Keratinocyte (primary cell): ENCODE measurements around the gene RASSF1. TPM values are rescaled to one million over a fixed set of nuclear protein-coding genes. Genes with fewer than 3 reads are reported as not detected.

ENCODE experiments used
- DNase-seq: peaks from one replicate; pipeline ENCODE4 v3.0.0-alpha.2; 2011; ENCODE audit warnings: low read depth, missing footprints, low spot score
- FAIRE-seq: peaks from 2 replicates; lab custom pipeline; 2011; peaks lifted over from hg19 to GRCh38; lab: Jason Lieb, UNC
- H2AFZ ChIP-seq: 2 replicates; pipeline ENCODE4 v1.6.0; 2012; ENCODE audit warnings: low read length, control low read depth, inconsistent platforms; ENCODE audit not compliant: control insufficient read depth
- H3K27ac ChIP-seq: 2 replicates; pipeline ENCODE4 v1.5.1; 2011; ENCODE audit warnings: low read length; ENCODE audit not compliant: control insufficient read depth, insufficient read depth
- H3K27me3 ChIP-seq: 3 replicates; pipeline ENCODE4 v1.6.0; 2011; ENCODE audit warnings: low read length; ENCODE audit not compliant: control insufficient read depth, insufficient read depth; ENCODE audit errors: extremely low read depth
- H3K36me3 ChIP-seq, 2 experiments: 2 replicates in 1 of 2; 3 replicates in 1 of 2; pipeline ENCODE4 v1.5.1; 2011; ENCODE audit warnings: low read length in 2 of 2, mild to moderate bottlenecking in 1 of 2; ENCODE audit not compliant: control insufficient read depth in 2 of 2, insufficient read depth in 2 of 2; ENCODE audit errors: extremely low read depth in 1 of 2
- H3K4me1 ChIP-seq: 3 replicates; pipeline ENCODE4 v1.5.1; 2011; ENCODE audit warnings: low read length; ENCODE audit not compliant: control insufficient read depth, insufficient read depth; ENCODE audit errors: extremely low read depth
- H3K4me2 ChIP-seq: 3 replicates; pipeline ENCODE4 v1.6.0; 2011; ENCODE audit warnings: low read depth, low read length; ENCODE audit not compliant: control insufficient read depth, insufficient read depth; ENCODE audit errors: extremely low read depth
- H3K4me3 ChIP-seq, 3 experiments: fragments of 200-600 bp in 1 of 3; sonication (generic) in 1 of 3; 2 replicates in 2 of 3; 3 replicates in 1 of 3; pipeline ENCODE4 v1.5.1; 2011 to 2016; ENCODE audit warnings: low read length in 3 of 3, mild to moderate bottlenecking in 3 of 3, control low read depth in 2 of 3, inconsistent platforms in 1 of 3, low read depth in 1 of 3, mixed read lengths in 1 of 3, mixed run types in 1 of 3, moderate library complexity in 1 of 3; ENCODE audit not compliant: control insufficient read depth in 2 of 3, insufficient read depth in 2 of 3; ENCODE audit errors: extremely low read depth in 1 of 3
- H3K79me2 ChIP-seq: 2 replicates; pipeline ENCODE4 v1.6.0; 2012; ENCODE audit warnings: low read length; ENCODE audit not compliant: control insufficient read depth, insufficient read depth
- H3K9ac ChIP-seq: 3 replicates; pipeline ENCODE4 v1.6.0; 2011; ENCODE audit warnings: low read length; ENCODE audit not compliant: control insufficient read depth, insufficient read depth; ENCODE audit errors: extremely low read depth
- H3K9me1 ChIP-seq: 3 replicates; pipeline ENCODE4 v1.6.0; 2011; ENCODE audit warnings: low read length; ENCODE audit not compliant: control insufficient read depth, insufficient read depth; ENCODE audit errors: extremely low read depth
- H3K9me3 ChIP-seq: 2 replicates; pipeline ENCODE4 v1.5.1; 2012; ENCODE audit warnings: low read depth, low read length; ENCODE audit not compliant: control insufficient read depth
- H4K20me1 ChIP-seq: 3 replicates; pipeline ENCODE4 v1.6.0; 2011; ENCODE audit warnings: low read length; ENCODE audit not compliant: control insufficient read depth, insufficient read depth; ENCODE audit errors: extremely low read depth
- EZH2 ChIP-seq: IDR thresholded peaks from one replicate; pipeline ENCODE4 v1.6.1; 2012; ENCODE audit warnings: inconsistent platforms, mild to moderate bottlenecking, low read length, moderate library complexity
- dilution Hi-C: fragments of 300-500 bp; cut with MboI; formaldehyde crosslinking; loops from one replicate; pipeline ENCODE4 v1.7.0; 2020; ENCODE audit warnings: low sequenced_read_pairs; ENCODE audit not compliant: extremely low pct_ligation_motif_present
- polyA plus RNA-seq, 5 experiments: library from polyadenylated mRNA; depleted of rRNA in 3 of 5; stranded (reverse) in 3 of 5; stranded (forward) in 1 of 5; unstranded in 1 of 5; fragments of >200 nt; gene quantifications; 1 replicate in 1 of 5; 2 replicates in 3 of 5; 3 replicates in 1 of 5; pipeline versions ENCODE4 v1.2.1 to v1.2.3, GENCODE V29; 2011 to 2012; ENCODE audit warnings: missing spikeins in 2 of 5, low read depth in 1 of 5, low replicate concordance in 1 of 5
- TF ChIP-seq, protein P1 (sequence below), 3 experiments: IDR thresholded peaks in 1 of 3; conservative IDR thresholded peaks in 1 of 3; optimal IDR thresholded peaks in 1 of 3; 2 replicates in 2 of 3; 3 replicates in 1 of 3; pipeline versions ENCODE3 to v1.5.1; 2011; ENCODE audit warnings: low read length in 3 of 3, mild to moderate bottlenecking in 3 of 3, moderate library complexity in 2 of 3, control low read depth in 1 of 3, inconsistent platforms in 1 of 3; ENCODE audit not compliant: insufficient read depth in 2 of 3; ENCODE audit errors: extremely low read depth in 1 of 3

The RASSF1 gene
- polyA plus RNA-seq, 1 donor (not counting 4 experiments of a cell fraction or from before 2014, with no cell fraction given): 28.5 TPM

DNA sequence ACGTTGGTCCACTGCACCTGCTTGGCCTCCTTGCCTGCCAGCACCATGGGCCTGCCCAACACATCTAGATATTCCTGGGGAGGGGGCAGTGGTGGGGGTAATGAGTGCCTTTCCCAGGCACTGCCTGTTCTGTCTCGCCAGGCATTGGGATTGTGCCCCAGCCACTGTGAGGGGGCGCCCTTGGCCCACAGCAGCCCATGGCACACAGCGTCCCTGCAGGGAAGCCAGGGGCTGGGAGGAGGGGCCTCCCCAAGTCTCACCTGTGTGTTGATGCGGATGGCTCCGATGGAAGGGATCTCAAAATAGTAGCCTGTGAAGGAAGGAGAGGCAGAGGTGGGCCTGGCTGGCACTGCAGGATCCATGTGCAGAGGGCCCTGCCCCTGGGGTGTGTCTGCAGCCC, 37.4 kb upstream of the RASSF1 start:
- Histone ChIP-seq H3K9me3 (no peaks in the 10 kb centered on the region), H4K20me1 (peaks cover 3% of the 10 kb centered on the region), H3K9me1 (no peaks in the 10 kb centered on the region), H3K4me3 (no peak overlapping the region), H3K4me2 (no peak overlapping the region), H3K4me1 (no peaks in the 10 kb centered on the region), H3K9ac (no peak overlapping the region), H3K79me2 (no peaks in the 10 kb centered on the region), H3K27ac (no peak overlapping the region), H3K27me3 (no peaks in the 10 kb centered on the region), H2AFZ (no peak overlapping the region), H3K36me3 (no peaks in the 10 kb centered on the region)
- dilution Hi-C loops: no loop called here
- FAIRE-seq (no peak), DNase-seq (no peak)
- no peak for TF ChIP-seq EZH2
- TF ChIP-seq, protein P1, sequence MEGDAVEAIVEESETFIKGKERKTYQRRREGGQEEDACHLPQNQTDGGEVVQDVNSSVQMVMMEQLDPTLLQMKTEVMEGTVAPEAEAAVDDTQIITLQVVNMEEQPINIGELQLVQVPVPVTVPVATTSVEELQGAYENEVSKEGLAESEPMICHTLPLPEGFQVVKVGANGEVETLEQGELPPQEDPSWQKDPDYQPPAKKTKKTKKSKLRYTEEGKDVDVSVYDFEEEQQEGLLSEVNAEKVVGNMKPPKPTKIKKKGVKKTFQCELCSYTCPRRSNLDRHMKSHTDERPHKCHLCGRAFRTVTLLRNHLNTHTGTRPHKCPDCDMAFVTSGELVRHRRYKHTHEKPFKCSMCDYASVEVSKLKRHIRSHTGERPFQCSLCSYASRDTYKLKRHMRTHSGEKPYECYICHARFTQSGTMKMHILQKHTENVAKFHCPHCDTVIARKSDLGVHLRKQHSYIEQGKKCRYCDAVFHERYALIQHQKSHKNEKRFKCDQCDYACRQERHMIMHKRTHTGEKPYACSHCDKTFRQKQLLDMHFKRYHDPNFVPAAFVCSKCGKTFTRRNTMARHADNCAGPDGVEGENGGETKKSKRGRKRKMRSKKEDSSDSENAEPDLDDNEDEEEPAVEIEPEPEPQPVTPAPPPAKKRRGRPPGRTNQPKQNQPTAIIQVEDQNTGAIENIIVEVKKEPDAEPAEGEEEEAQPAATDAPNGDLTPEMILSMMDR (optimal IDR thresholded peaks at IDR 0.05 in 1 of 3, IDR thresholded peaks at IDR 0.05 in 1 of 3, conservative IDR thresholded peaks at IDR 0.05 in 1 of 3; ENCODE audit: extremely low read depth in 1 of 3, insufficient read depth in 2 of 3, low read length in 3 of 3): peak in 1 of 3 experiments; percentile 15

DNA sequence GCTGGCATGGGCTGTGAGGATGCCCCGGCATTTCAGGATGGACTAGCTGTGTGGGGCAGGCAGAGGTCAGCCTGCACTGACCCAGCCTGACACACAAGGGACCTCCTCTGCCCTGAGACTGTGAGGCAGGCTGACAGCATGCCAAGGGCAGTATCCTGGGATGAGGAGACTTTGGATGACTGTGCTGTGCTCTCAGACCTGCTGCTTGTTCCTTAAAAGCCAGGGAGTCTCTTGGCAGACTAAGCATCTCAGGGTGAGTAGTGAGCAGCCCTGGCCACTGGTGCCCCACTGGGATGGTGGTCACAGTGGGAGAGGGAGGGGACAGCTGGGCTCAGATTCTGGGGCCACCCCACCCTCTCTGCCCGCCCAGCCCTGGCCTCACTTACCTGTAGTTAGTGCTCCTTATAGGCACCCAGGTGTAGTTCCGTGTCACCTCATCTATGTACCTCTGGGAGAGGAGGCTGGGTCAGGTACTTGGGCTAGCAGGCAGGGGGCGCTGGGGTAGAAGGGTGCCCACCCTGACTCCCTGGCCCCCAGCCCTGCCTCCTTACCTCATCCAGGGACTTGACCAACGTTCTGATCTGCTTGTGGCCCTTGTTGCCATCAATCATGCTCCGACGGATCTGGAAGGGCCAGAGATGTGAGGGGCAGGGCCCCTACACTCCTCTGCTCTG, 34.8 kb upstream of the RASSF1 start:
- Histone ChIP-seq H3K27me3 (peaks cover 10% of the 10 kb centered on the region), H3K9ac (no peak overlapping the region), H3K4me1 (no peaks in the 10 kb centered on the region), H4K20me1 (peaks cover 3% of the 10 kb centered on the region), H3K27ac (no peak overlapping the region), H3K4me3 (no peak overlapping the region), H3K9me3 (no peaks in the 10 kb centered on the region), H3K4me2 (no peak overlapping the region), H2AFZ (no peak overlapping the region), H3K9me1 (no peaks in the 10 kb centered on the region), H3K79me2 (no peaks in the 10 kb centered on the region), H3K36me3 (no peaks in the 10 kb centered on the region)
- dilution Hi-C loops: no loop called here
- FAIRE-seq (no peak), DNase-seq (no peak)
- TF ChIP-seq EZH2: no peak
- TF ChIP-seq, protein P1 (optimal IDR thresholded peaks at IDR 0.05 in 1 of 3, IDR thresholded peaks at IDR 0.05 in 1 of 3, conservative IDR thresholded peaks at IDR 0.05 in 1 of 3; ENCODE audit: extremely low read depth in 1 of 3, insufficient read depth in 2 of 3, low read length in 3 of 3): peak in 2 of 3 experiments; percentile 26 to 35
